Measurements from ENCODE around the gene ST3GAL6.

The ST3GAL6 gene

DNA sequence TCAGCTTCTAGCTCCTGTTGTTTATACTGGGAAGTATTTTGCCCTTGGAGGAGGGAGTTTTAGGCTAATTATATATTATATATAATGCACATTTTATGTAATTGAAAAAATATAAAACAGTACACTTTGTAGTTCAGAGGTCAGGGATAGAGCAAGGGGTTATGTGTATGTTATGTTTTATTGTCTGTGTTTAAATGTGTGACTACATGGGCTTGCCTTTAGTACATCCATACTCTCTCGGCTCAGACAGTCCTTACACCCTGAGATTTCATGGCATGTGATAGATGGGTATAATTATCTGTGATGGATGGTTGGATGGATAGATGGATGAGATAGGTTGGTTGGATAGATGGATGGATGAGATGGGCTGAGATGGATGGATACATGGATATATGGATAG is 17.4 kb upstream of the ST3GAL6 start:
- no peak for DNase-seq (ENCODE audit: low read depth in 1 of 2, low spot score in 1 of 2)
- Histone ChIP-seq H3K4me3 (replicated peaks; ENCODE audit: insufficient read depth, low read length) (no peak overlapping the region), H3K27ac (replicated peaks) (no peak overlapping the region), H3K27me3 (ENCODE audit: insufficient read depth, poor library complexity, severe bottlenecking) (no peaks in the 10 kb centered on the region)
- TF ChIP-seq, protein P1, sequence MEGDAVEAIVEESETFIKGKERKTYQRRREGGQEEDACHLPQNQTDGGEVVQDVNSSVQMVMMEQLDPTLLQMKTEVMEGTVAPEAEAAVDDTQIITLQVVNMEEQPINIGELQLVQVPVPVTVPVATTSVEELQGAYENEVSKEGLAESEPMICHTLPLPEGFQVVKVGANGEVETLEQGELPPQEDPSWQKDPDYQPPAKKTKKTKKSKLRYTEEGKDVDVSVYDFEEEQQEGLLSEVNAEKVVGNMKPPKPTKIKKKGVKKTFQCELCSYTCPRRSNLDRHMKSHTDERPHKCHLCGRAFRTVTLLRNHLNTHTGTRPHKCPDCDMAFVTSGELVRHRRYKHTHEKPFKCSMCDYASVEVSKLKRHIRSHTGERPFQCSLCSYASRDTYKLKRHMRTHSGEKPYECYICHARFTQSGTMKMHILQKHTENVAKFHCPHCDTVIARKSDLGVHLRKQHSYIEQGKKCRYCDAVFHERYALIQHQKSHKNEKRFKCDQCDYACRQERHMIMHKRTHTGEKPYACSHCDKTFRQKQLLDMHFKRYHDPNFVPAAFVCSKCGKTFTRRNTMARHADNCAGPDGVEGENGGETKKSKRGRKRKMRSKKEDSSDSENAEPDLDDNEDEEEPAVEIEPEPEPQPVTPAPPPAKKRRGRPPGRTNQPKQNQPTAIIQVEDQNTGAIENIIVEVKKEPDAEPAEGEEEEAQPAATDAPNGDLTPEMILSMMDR (IDR thresholded peaks at IDR 0.05; ENCODE audit: insufficient read depth, low read length) = no peak
- TF ChIP-seq GABPA (IDR thresholded peaks at IDR 0.05; ENCODE audit: low read depth) (no peak), SPI1 (IDR thresholded peaks at IDR 0.05; ENCODE audit: borderline replicate concordance, low read depth) (no peak), POLR2AphosphoS5 (IDR thresholded peaks at IDR 0.05; ENCODE audit: low read depth) (no peak)
- TF ChIP-seq, protein P2, sequence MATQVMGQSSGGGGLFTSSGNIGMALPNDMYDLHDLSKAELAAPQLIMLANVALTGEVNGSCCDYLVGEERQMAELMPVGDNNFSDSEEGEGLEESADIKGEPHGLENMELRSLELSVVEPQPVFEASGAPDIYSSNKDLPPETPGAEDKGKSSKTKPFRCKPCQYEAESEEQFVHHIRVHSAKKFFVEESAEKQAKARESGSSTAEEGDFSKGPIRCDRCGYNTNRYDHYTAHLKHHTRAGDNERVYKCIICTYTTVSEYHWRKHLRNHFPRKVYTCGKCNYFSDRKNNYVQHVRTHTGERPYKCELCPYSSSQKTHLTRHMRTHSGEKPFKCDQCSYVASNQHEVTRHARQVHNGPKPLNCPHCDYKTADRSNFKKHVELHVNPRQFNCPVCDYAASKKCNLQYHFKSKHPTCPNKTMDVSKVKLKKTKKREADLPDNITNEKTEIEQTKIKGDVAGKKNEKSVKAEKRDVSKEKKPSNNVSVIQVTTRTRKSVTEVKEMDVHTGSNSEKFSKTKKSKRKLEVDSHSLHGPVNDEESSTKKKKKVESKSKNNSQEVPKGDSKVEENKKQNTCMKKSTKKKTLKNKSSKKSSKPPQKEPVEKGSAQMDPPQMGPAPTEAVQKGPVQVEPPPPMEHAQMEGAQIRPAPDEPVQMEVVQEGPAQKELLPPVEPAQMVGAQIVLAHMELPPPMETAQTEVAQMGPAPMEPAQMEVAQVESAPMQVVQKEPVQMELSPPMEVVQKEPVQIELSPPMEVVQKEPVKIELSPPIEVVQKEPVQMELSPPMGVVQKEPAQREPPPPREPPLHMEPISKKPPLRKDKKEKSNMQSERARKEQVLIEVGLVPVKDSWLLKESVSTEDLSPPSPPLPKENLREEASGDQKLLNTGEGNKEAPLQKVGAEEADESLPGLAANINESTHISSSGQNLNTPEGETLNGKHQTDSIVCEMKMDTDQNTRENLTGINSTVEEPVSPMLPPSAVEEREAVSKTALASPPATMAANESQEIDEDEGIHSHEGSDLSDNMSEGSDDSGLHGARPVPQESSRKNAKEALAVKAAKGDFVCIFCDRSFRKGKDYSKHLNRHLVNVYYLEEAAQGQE (IDR thresholded peaks at IDR 0.05; ENCODE audit: insufficient replicate concordance, low read depth) = no peak

DNA sequence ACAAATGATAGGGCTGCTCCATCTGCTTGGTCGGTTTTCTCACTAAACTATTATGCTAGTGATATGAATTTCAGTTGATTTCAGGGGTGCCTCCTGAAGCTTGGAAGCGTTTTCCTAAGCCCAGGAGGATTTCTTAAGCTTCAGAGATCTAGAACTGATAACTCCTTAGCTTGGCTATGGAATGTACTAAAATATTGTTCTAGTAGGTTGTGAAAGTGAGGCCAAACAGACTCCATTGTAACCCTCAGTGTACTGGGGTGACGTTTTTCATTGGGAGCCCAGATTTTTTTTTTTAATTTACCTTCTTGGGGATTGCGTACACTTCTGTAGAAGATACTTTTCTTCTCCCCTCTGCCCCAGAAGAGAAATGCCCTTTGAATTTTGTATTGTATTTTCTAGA is 17.0 kb upstream of the ST3GAL6 start:
- no peak overlapping the region for H3K4me3 ChIP-seq (replicated peaks; ENCODE audit: insufficient read depth, low read length)
- TF ChIP-seq, protein P1 (IDR thresholded peaks at IDR 0.05; ENCODE audit: insufficient read depth, low read length) = no peak
- TF ChIP-seq POLR2AphosphoS5 (IDR thresholded peaks at IDR 0.05; ENCODE audit: low read depth) (no peak), GABPA (IDR thresholded peaks at IDR 0.05; ENCODE audit: low read depth) (no peak)
- TF ChIP-seq, protein P2 (IDR thresholded peaks at IDR 0.05; ENCODE audit: insufficient replicate concordance, low read depth) = no peak
- H3K27ac ChIP-seq (replicated peaks) = no peak overlapping the region
- no peaks in the 10 kb centered on the region for H3K27me3 ChIP-seq (ENCODE audit: insufficient read depth, poor library complexity, severe bottlenecking)
- no peak for DNase-seq (ENCODE audit: low read depth in 1 of 2, low spot score in 1 of 2)

DNA sequence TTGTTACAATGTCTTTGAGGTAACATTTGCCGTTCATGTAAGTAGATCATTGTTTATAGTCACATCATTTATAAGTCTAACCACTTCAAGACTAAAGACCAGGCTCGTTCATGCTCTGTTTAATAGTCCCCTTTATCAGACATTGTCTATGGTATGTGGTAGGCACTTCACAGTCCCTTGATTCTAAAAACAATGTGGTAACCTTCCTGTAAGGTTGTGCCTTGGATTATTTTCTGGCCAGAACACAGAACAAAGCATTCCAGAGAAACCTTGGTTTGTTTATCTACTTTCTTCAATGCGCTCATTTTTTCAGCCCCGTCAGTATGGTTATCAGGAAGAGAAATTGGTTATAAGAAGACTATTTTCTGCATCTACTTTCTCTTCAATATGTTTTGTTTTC is 16.3 kb upstream of the ST3GAL6 start:
- Histone ChIP-seq H3K27ac (replicated peaks) (no peak overlapping the region), H3K4me3 (replicated peaks; ENCODE audit: insufficient read depth, low read length) (no peak overlapping the region), H3K27me3 (ENCODE audit: insufficient read depth, poor library complexity, severe bottlenecking) (no peaks in the 10 kb centered on the region)
- TF ChIP-seq, protein P1 (IDR thresholded peaks at IDR 0.05; ENCODE audit: insufficient read depth, low read length) = no peak
- no peak for DNase-seq (ENCODE audit: low read depth in 1 of 2, low spot score in 1 of 2)

DNA sequence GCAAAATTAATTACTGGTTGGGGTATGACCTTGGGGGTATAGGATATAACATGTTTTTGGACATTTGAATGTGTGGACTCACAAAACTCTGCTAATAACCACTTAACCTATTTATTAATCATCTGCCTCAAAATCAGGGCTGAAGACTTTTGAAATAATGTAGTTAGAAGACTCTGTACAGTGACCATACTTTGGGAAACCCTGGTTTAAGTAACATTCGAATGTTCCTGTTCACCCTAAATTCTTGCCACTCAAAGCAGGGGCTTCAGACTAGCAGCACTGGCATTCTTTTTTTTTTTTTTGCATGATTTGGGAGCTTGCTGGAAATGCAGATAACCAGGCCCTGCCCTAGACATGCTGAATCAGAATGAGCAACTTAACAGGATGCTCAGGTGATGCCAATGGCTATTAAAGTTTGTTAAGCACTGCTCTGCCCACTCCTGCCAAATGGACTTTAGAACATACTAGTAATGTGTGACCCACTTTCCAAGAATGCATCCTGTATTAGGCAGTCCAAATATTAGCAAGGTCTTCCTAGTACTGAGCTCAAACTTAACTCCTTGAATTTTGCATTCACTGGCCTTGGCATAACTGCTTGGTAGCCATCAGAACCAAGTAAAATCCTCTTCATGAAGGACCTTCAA is 12.7 kb upstream of the ST3GAL6 start:
- no peaks in the 10 kb centered on the region for H3K27me3 ChIP-seq (ENCODE audit: insufficient read depth, poor library complexity, severe bottlenecking)
- no peak overlapping the region for H3K27ac ChIP-seq (replicated peaks)
- TF ChIP-seq, protein P1 (IDR thresholded peaks at IDR 0.05; ENCODE audit: insufficient read depth, low read length) = no peak
- TF ChIP-seq POLR2AphosphoS5 (IDR thresholded peaks at IDR 0.05; ENCODE audit: low read depth) (no peak), GABPA (IDR thresholded peaks at IDR 0.05; ENCODE audit: low read depth) (no peak), SPI1 (IDR thresholded peaks at IDR 0.05; ENCODE audit: borderline replicate concordance, low read depth) (no peak)
- TF ChIP-seq, protein P2 (IDR thresholded peaks at IDR 0.05; ENCODE audit: insufficient replicate concordance, low read depth) = no peak
- no peak overlapping the region for H3K4me3 ChIP-seq (replicated peaks; ENCODE audit: insufficient read depth, low read length)
- DNase-seq (ENCODE audit: low read depth in 1 of 2, low spot score in 1 of 2) = no peak

All from HL-60 (cell line).